GM13977 (cell line): ENCODE measurements around the gene YWHAG.
"Not testable (repeated sequence)": the region's sequence is repeated elsewhere in the genome, so short reads cannot be mapped to it uniquely, and the experiment has no call there.

Experiments used
- DNase-seq: peaks from one replicate; pipeline ENCODE4 v3.0.0; 2012; ENCODE audit warnings: low spot score
- CTCF ChIP-seq: IDR thresholded peaks from 2 replicates; pipeline ENCODE4 v1.5.1; 2012; ENCODE audit warnings: mild to moderate bottlenecking, control low read depth; ENCODE audit not compliant: insufficient read depth; ENCODE audit errors: extremely low read depth, missing control alignments
- in situ Hi-C: fragments of 300-500 bp; cut with MboI; formaldehyde crosslinking; loops from one replicate; pipeline ENCODE4 v1.12.0; 2022; ENCODE audit warnings: low sequenced_read_pairs, low pct_unique_long_range_greater_than_20kb, mixed read lengths, inconsistent platforms; ENCODE audit not compliant: unreplicated experiment

YWHAG gene

GRCh38 chr7:76358481-76359110, at the start of gene YWHAG:
TSS of gene YWHAG (minus strand) at chr7:76358991. CDS start at chr7:76358808, 183 bp downstream.
- TF ChIP-seq CTCF, result no peak
- peak; percentile 91 for DNase-seq
- in situ Hi-C loops, result no loop called here

- TF ChIP-seq CTCF, result no peak
- in situ Hi-C loops, result no loop called here
- DNase-seq, result no peak
These were observed 49.4 kb upstream of the YWHAG start for GRCh38 chr7:76408121-76408560.

GRCh38 chr7:76407718-76408117, 48.9 kb upstream of the YWHAG start:
- DNase-seq, result no peak
- no peak for TF ChIP-seq CTCF
- in situ Hi-C loops, result no loop called here

- no peak for TF ChIP-seq CTCF
- no peak for DNase-seq
- in situ Hi-C loops, result no loop called here
These were observed 46.9 kb upstream of the YWHAG start for GRCh38 chr7:76405738-76406137.

GRCh38 chr7:76403780-76404494, 45.1 kb upstream of the YWHAG start:
- DNase-seq, result no peak
- no peak for TF ChIP-seq CTCF
- in situ Hi-C loops, result no loop called here

- DNase-seq, in situ Hi-C loops: not testable (repeated sequence)
These were observed 44.3 kb upstream of the YWHAG start for GRCh38 chr7:76403097-76403496.

- no peak for DNase-seq
- in situ Hi-C loops, result no loop called here
These were observed 41.5 kb upstream of the YWHAG start for GRCh38 chr7:76400248-76400647.

More at GRCh38 chr7:76400248-76400647, 41.5 kb upstream of the YWHAG start:
- TF ChIP-seq CTCF, result no peak
